ENCODE data around the gene STRN.

- TF ChIP-seq MAX (CRISPR knock-in tag; IDR thresholded peaks at IDR 0.05) (no peak), ZNF316 (IDR thresholded peaks at IDR 0.05) (no peak), POLR2AphosphoS5 (IDR thresholded peaks at IDR 0.05; ENCODE audit: control insufficient read depth, insufficient read depth, low read depth, low read length) (no peak), KDM1A (IDR thresholded peaks at IDR 0.05) (peak in 1 of 2 experiments; percentile 60; a peak in 2 of 4 replicates), WHSC1 (IDR thresholded peaks at IDR 0.05; ENCODE audit: low read length) (no peak), ZNF717 (CRISPR knock-in tag; IDR thresholded peaks at IDR 0.05) (no peak), BDP1 (IDR thresholded peaks at IDR 0.05; ENCODE audit: insufficient read depth, insufficient read length) (no peak), POLR2A (conservative IDR thresholded peaks at IDR 0.05) (no peak), FOXK2 (conservative IDR thresholded peaks at IDR 0.05 in 1 of 2, IDR thresholded peaks at IDR 0.05 in 1 of 2; ENCODE audit: low read depth in 2 of 2) (no peak), JUND (IDR thresholded peaks at IDR 0.05; ENCODE audit: borderline replicate concordance, low read depth, low read length) (no peak), JUND (tag; IDR thresholded peaks at IDR 0.05; ENCODE audit: borderline replicate concordance, low read depth, low read length) (no peak)
- TF ChIP-seq, protein P1, sequence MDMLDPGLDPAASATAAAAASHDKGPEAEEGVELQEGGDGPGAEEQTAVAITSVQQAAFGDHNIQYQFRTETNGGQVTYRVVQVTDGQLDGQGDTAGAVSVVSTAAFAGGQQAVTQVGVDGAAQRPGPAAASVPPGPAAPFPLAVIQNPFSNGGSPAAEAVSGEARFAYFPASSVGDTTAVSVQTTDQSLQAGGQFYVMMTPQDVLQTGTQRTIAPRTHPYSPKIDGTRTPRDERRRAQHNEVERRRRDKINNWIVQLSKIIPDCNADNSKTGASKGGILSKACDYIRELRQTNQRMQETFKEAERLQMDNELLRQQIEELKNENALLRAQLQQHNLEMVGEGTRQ (CRISPR knock-in tag; IDR thresholded peaks at IDR 0.05): no peak
These were observed 7.0 kb upstream of the STRN start for GRCh38 chr2:36973320-36973719.

Measured in K562 (cell line).